Large intestine (tissue), 3 donors: ENCODE measurements around the gene ATP8A2. TPM values are rescaled to one million over a fixed set of nuclear protein-coding genes. Genes with fewer than 3 reads are reported as not detected.

Experiments
- DNase-seq, 2 donors: peaks; one replicate each; pipeline versions ENCODE4 v3.0.0 to v3.0.0-alpha.2; 2013
- H3K27ac ChIP-seq: one replicate; pipeline ENCODE4 v1.5.1; 2013; ENCODE audit warnings: low read length
- H3K27me3 ChIP-seq: 2 replicates; pipeline ENCODE4 v1.6.1; 2013; ENCODE audit warnings: low read length; ENCODE audit not compliant: control insufficient read depth, insufficient read depth
- H3K36me3 ChIP-seq: 2 replicates; pipeline ENCODE4 v1.6.1; 2013; ENCODE audit warnings: low read length; ENCODE audit not compliant: control insufficient read depth, insufficient read depth
- H3K4me1 ChIP-seq: one replicate; pipeline ENCODE4 v1.6.1; 2013; ENCODE audit warnings: low read length; ENCODE audit not compliant: control insufficient read depth, insufficient read depth
- H3K4me3 ChIP-seq: one replicate; pipeline ENCODE4 v1.5.1; 2013; ENCODE audit warnings: low read length
- H3K9me3 ChIP-seq: one replicate; pipeline ENCODE4 v1.6.1; 2013; ENCODE audit warnings: mild to moderate bottlenecking, low read depth, low read length, moderate library complexity; ENCODE audit not compliant: control insufficient read depth
- WGBS: methylation state at CpG from one replicate; pipeline ENCODE4 v1.1.5; 2013; ENCODE audit warnings: low lambda C conversion rate; ENCODE audit not compliant: insufficient coverage; 5-methylcytosine and 5-hydroxymethylcytosine counted together
- polyA plus RNA-seq: library from polyadenylated mRNA; unstranded; fragments of 120-200 nt; gene quantifications from one replicate; pipeline ENCODE4 v1.2.1, GENCODE V29; 2013

Gene ATP8A2
- polyA plus RNA-seq, 1 donor, result 2.3 TPM

DNA sequence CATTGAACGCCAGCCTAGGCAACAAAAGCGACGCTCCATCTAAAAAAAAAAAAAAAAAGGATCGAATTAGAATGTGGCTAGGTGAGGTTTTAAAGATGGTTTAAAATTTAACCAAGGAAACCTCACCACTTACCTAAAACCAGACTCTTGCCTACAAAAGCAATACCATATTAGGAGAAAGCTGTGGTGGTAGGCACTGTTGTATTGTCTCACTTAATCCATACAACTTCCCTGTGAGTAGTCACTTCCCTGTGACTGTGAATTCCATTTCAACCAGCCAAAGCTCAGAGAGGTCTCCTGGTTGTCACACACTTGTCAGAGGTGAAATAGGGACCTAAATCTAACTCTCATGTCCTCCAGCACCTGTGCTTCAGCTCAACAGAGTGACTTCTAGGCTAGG, 664.6 kb downstream of the ATP8A2 start:
- WGBS, result no CpG with 5 or more reads among the region's 4 CpGs
- Histone ChIP-seq H3K4me3 (no peak overlapping the region), H3K27me3 (peaks cover 5% of the 10 kb centered on the region), H3K4me1 (no peaks in the 10 kb centered on the region), H3K36me3 (no peaks in the 10 kb centered on the region), H3K27ac (no peak overlapping the region), H3K9me3 (no peaks in the 10 kb centered on the region)
- DNase-seq, result no peak

DNA sequence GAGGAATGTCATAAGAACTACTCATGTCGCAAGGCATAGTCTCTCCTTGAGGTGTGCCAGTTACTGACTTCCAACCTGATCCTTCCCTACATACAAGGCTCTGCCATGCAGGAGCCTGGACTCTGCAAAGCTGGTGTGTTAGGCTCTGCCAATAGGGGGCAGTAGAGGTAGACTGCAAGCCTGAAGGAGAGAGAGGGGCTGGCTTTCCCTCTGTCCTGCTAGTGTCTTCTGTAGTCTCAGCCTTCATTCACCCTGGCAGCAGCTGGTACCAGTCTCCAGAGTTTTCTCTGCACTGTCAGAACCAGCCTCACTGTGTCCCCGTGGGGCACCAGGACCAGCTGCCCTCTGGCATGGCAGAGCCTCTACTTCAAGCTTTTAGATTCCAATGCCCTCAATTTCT, 665.5 kb downstream of the ATP8A2 start:
- Histone ChIP-seq H3K27me3 (peaks cover 11% of the 10 kb centered on the region), H3K27ac (no peak overlapping the region), H3K4me3 (no peak overlapping the region), H3K9me3 (no peaks in the 10 kb centered on the region), H3K4me1 (no peaks in the 10 kb centered on the region), H3K36me3 (no peaks in the 10 kb centered on the region)
- WGBS, result 60% methylated on average over 1 of the region's 2 CpGs
- DNase-seq, result no peak

DNA sequence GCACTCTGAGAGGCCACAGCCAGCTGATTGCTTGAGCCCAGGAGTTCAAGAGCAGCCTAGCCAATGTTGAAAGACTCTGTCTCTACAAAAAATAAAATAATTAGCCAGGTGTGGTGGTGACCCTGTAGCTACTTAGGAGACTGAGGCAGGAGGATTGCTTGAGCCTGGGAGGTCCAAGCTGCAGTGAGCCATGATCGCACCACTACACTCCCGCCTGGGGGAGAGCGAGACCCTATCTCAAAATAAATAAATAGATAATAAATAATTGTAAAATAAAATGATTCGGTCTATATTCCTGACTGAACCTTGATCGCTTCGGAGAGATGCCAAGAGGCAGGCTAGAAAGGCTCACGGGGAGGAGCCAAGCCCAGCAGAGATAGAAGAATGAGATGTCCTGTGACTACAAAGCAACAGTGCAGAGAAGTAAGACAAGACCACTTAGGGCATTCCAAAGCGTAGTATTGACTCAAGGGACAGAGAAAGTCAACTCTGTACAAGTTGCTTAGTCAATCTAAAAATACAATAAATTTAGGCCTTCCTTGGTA, 667.2 kb downstream of the ATP8A2 start:
- H3K27me3 ChIP-seq, result peaks cover 11% of the 10 kb centered on the region
- no peak overlapping the region for H3K27ac ChIP-seq
- no peak overlapping the region for H3K4me3 ChIP-seq
- no peaks in the 10 kb centered on the region for H3K9me3 ChIP-seq
- no peaks in the 10 kb centered on the region for H3K36me3 ChIP-seq
- H3K4me1 ChIP-seq, result no peaks in the 10 kb centered on the region
- 93% methylated on average over 3 of the region's 8 CpGs for WGBS
- DNase-seq, result no peak

DNA sequence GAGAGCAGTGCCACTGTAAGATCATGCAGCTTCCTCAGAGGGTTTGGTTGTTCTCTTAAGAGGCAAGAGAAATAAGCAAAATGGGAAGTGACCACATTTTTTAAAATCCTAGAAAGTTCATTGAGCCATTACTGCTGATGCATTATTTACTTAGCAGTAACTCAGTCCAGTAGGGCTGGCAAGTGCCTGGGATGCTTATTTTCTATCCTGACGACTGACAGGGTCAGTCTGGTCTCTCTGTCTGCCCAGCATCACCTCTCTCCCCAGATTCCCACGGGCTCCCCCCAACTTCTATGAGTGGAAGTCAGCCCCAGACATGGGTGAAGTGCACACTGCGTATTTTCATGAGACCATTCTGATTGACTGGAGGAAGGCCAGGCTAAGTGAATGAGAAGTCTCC, 669.7 kb downstream of the ATP8A2 start:
- WGBS, result no CpG with 5 or more reads among the region's 3 CpGs
- H3K27me3 ChIP-seq, result peaks cover 15% of the 10 kb centered on the region

DNA sequence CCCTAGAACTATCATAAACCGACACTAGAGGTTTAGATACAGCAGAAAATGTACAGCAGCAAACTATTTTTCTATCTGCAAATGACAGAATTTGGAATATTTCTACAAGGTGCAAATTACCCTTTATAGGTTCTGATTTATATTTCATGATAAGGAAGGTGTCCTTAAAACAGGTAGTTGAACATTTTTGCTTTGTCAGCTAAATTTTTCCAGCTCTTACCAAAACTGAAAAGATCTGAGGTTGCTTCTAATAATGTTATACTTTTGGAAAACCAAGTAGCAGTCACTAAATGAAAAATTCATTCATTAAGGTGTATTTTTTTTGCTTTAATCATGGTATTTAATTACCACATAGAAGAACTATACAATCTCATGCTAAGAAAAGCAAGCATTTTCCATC, 671.0 kb downstream of the ATP8A2 start:
- DNase-seq, result no peak
- H3K36me3 ChIP-seq, result no peaks in the 10 kb centered on the region
- H3K4me1 ChIP-seq, result no peaks in the 10 kb centered on the region
- peaks cover 24% of the 10 kb centered on the region for H3K27me3 ChIP-seq
- no CpG with 5 or more reads among the region's 1 CpG for WGBS
- H3K4me3 ChIP-seq, result no peak overlapping the region
- H3K9me3 ChIP-seq, result no peaks in the 10 kb centered on the region
- H3K27ac ChIP-seq, result no peak overlapping the region

More for the DNA sequence above, 669.7 kb downstream of the ATP8A2 start:
- Histone ChIP-seq H3K4me3 (no peak overlapping the region), H3K36me3 (no peaks in the 10 kb centered on the region), H3K4me1 (no peaks in the 10 kb centered on the region), H3K27ac (no peak overlapping the region), H3K9me3 (no peaks in the 10 kb centered on the region)
- no peak for DNase-seq

DNA sequence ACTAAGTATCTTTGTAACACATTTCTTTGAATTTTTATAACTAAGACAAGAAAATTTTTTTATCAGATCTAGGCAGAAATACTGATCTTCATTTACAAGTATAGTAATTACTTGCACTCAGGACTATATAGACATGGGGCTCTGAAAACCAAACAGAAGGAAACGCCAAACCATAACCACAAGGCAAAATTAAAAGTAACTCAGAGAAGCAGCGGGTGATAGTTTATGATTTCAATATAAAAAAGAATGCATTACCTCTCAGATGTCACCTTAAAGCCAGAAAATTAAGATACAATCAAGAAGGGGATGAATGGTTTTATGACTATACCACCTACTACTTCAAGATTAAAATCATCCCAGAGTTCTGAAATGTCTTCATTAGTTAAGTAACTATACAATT, 673.4 kb downstream of the ATP8A2 start:
- Histone ChIP-seq H3K27ac (no peak overlapping the region), H3K36me3 (no peaks in the 10 kb centered on the region), H3K4me3 (no peak overlapping the region), H3K27me3 (peaks cover 48% of the 10 kb centered on the region), H3K9me3 (peaks cover 2% of the 10 kb centered on the region), H3K4me1 (no peaks in the 10 kb centered on the region)
- WGBS, result 100% methylated on average over 1 of the region's 2 CpGs
- DNase-seq, result no peak

DNA sequence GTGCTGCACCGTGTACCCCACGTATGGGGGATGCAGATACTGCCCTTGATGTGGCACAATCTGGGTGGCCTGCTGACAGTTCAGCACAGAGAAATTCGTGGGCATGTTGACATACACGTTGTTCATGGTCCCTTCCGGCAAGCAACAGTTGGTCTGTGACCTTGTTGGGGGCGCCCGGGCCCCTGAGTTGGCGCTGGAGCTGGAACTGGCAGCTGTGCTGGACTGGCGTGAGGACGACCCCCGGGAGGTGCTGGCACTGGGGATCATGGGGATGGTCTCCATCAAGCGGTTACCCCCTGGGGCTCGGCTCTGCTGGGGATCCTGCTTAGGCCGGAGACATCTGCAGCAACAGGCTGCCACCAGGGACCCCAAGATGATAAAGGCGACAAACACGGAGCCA, 674.9 kb downstream of the ATP8A2 start:
- Histone ChIP-seq H3K9me3 (peaks cover 2% of the 10 kb centered on the region), H3K36me3 (no peaks in the 10 kb centered on the region)

DNA sequence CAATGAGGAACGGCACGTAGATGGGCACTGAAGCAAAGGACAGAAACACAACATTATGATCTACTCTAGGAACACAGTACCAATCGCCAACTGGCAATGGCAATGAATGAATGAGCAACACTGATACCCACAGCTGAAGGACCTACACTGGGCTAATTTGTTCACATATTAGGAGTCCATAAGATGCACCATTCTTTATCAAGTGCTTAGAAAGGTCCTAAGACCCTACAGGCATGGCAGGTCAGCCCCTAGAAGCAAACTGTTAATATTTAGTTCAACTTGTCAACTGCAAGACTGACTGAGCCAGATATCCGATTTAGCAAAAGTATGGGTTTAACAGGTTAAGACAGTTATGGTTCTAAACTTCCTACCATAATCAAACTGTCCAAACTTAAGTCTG, 675.3 kb downstream of the ATP8A2 start:
- peaks cover 2% of the 10 kb centered on the region for H3K9me3 ChIP-seq
- H3K4me1 ChIP-seq, result peaks cover 2% of the 10 kb centered on the region
- no peaks in the 10 kb centered on the region for H3K36me3 ChIP-seq
- no peak overlapping the region for H3K27ac ChIP-seq
- DNase-seq, result no peak
- H3K4me3 ChIP-seq, result no peak overlapping the region
- peaks cover 58% of the 10 kb centered on the region for H3K27me3 ChIP-seq
- 60% methylated on average over 1 of the region's 4 CpGs for WGBS

More for the DNA sequence above, 674.9 kb downstream of the ATP8A2 start:
- no peak overlapping the region for H3K27ac ChIP-seq
- H3K4me3 ChIP-seq, result no peak overlapping the region
- no peak for DNase-seq
- peaks cover 56% of the 10 kb centered on the region for H3K27me3 ChIP-seq
- WGBS, result no CpG with 5 or more reads among the region's 16 CpGs
- H3K4me1 ChIP-seq, result peaks cover 2% of the 10 kb centered on the region

DNA sequence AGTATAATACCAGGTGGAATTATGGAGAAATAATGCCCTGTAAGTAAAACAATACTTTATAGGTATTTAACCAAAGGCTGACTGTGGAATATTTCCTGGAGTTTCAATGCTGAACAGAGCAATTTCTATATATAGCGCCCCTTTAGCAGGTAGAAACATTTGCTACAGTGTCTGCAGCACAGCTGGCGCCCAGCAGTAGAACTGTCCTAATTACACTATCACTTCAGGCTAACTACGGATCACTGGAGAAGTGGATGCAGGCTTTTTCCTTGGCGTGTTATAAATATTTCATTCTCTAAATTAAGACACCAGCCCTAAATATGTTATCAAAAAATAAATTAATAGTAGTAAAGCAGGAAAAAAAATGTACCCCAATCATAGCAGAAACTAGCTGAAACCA, 677.0 kb downstream of the ATP8A2 start:
- H3K36me3 ChIP-seq, result no peaks in the 10 kb centered on the region
- DNase-seq, result no peak
- H3K27ac ChIP-seq, result no peak overlapping the region
- H3K27me3 ChIP-seq, result peaks cover 69% of the 10 kb centered on the region
- peaks cover 2% of the 10 kb centered on the region for H3K4me1 ChIP-seq
- peak overlapping the region; percentile 33 for H3K4me3 ChIP-seq
- WGBS, result 45% methylated on average over 3 of the region's 4 CpGs
- peaks cover 2% of the 10 kb centered on the region for H3K9me3 ChIP-seq

DNA sequence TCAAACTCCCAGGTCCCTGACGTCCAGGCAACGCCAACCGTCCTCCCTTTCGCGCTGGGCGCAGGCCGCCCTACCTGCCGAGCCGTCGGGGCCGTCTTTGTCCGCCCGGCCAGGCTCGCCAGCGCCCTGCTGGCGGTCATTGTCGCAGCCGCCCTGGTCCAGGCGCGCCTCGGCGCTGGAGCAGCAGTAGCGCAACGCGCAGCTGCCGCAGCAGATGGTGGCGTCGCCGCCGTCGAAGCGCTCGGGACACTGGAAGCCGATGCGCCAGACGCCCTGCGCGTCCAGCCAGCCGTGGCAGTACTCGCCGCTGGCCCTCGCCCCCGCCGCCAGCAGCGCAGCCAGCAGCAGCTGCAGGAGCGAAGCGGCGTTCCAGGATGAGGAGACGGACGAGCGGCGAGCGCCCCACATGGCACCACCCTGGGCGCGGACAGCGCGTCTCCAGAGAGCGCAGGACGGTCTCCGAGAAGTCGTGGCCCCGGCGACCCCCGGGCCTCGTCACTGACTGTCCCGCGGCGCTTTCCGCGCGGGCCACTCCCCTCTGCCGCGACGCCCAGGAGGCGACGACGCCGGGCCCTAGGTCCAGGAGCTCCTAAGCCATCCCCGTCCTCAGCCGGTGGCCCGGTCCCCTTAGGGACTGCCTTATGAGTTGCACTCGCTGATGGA, 678.9 kb downstream of the ATP8A2 start:
- H3K27me3 ChIP-seq, result peaks cover 70% of the 10 kb centered on the region
- H3K36me3 ChIP-seq, result no peaks in the 10 kb centered on the region
- peak in 1 of 2 donors; percentile 46 for DNase-seq
- H3K9me3 ChIP-seq, result peaks cover 2% of the 10 kb centered on the region
- peaks cover 2% of the 10 kb centered on the region for H3K4me1 ChIP-seq
- no CpG with 5 or more reads among the region's 82 CpGs for WGBS
- no peak overlapping the region for H3K27ac ChIP-seq
- H3K4me3 ChIP-seq, result peak overlapping the region; percentile 33

DNA sequence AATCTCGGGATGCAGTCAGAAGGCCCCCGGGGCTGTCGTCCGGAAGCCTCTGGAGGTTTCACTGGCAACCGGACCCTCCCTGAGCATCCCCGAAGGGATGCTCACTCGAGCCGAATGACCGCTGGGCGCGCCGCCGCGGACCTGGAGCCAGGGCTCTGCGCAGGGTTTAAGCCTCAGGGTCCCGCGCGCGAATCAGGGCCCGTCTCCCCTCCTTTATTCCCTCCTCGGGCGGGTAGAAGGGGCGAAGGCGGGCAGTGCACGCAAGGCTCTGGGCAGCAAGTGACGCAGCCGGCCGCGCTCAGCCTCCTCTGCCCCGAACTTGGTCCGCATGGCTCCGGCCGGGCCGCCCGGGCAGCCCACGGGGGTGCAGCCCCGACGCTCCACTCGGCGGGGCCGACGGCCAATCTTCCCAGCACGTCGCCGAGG, 679.5 kb downstream of the ATP8A2 start:
- no peak overlapping the region for H3K27ac ChIP-seq
- no CpG with 5 or more reads among the region's 45 CpGs for WGBS

More for the DNA sequence above, 679.5 kb downstream of the ATP8A2 start:
- H3K27me3 ChIP-seq, result peaks cover 68% of the 10 kb centered on the region
- H3K4me3 ChIP-seq, result peak overlapping the region; percentile 30
- peaks cover 2% of the 10 kb centered on the region for H3K9me3 ChIP-seq
- H3K36me3 ChIP-seq, result no peaks in the 10 kb centered on the region
- peak in 1 of 2 donors; percentile 17 for DNase-seq
- peaks cover 2% of the 10 kb centered on the region for H3K4me1 ChIP-seq
